IMR-90 (cell line): ENCODE measurements around the gene CSNK2A2.

Experiments
- CTCF ChIP-seq: conservative IDR thresholded peaks from 2 replicates; pipeline ENCODE4 v1.5.1; 2012; ENCODE audit warnings: mild to moderate bottlenecking, low read depth, low read length, improper control_type of control experiment
- POLR2A ChIP-seq: IDR thresholded peaks from 2 replicates; pipeline ENCODE4 v1.6.1; 2012; ENCODE audit warnings: mild to moderate bottlenecking, low read depth, low read length

- TF ChIP-seq POLR2A (no peak), CTCF (no peak)
Measured at GRCh38 chr16:58152246-58152868, 45.5 kb downstream of the CSNK2A2 start.
